ENCODE results near the gene GTF3C1. TPM values are rescaled to one million over a fixed set of nuclear protein-coding genes. Genes with fewer than 3 reads are reported as not detected.
A peak's percentile ranks its signal among the peaks of the same experiment; 100 is the strongest.
"Not testable (repeated sequence)": the region's sequence is repeated elsewhere in the genome, so short reads cannot be mapped to it uniquely, and the experiment has no call there.

Gene GTF3C1
- total RNA-seq, 2 donors from 2014 or later, result 164 to 233 TPM

GRCh38 chr16:27579087-27579980 is 29.6 kb upstream of the GTF3C1 start:
- H3K9me3 ChIP-seq, result no peaks in the 10 kb centered on the region
- H3K27ac ChIP-seq, result peak overlapping the region in 1 of 2 donors; percentile 14
- no peak for TF ChIP-seq CTCF (IDR thresholded peaks at IDR 0.05)
- no peak for TF ChIP-seq POLR2AphosphoS5 (IDR thresholded peaks at IDR 0.05)
- TF ChIP-seq POLR2A (IDR thresholded peaks at IDR 0.05), result no peak
- H3K36me3 ChIP-seq, result no peaks in the 10 kb centered on the region
- no peaks in the 10 kb centered on the region for H3K27me3 ChIP-seq (replicated peaks; ENCODE audit: insufficient read depth)
- no peak overlapping the region for H3K4me3 ChIP-seq
- intact Hi-C loops (cut with DNase I), result no loop called here
- H3K4me1 ChIP-seq (replicated peaks), result peaks cover 2% of the 10 kb centered on the region
- 80% methylated on average over 4 of the region's 4 CpGs for WGBS
- DNase-seq (ENCODE audit: low spot score), result no peak

GRCh38 chr16:27576729-27577128 is 27.0 kb upstream of the GTF3C1 start:
- H3K4me1 ChIP-seq (replicated peaks), result no peaks in the 10 kb centered on the region
- H3K4me3 ChIP-seq, result no peak overlapping the region
- no peaks in the 10 kb centered on the region for H3K9me3 ChIP-seq
- WGBS, result 87% methylated on average over 5 of the region's 5 CpGs
- no peak for TF ChIP-seq POLR2AphosphoS5 (IDR thresholded peaks at IDR 0.05)
- TF ChIP-seq POLR2A (IDR thresholded peaks at IDR 0.05), result no peak
- no peak for TF ChIP-seq CTCF (IDR thresholded peaks at IDR 0.05)
- intact Hi-C loops (cut with DNase I), result no loop called here
- H3K36me3 ChIP-seq, result no peaks in the 10 kb centered on the region
- no peaks in the 10 kb centered on the region for H3K27me3 ChIP-seq (replicated peaks; ENCODE audit: insufficient read depth)
- DNase-seq (ENCODE audit: low spot score), result no peak
- H3K27ac ChIP-seq, result no peak overlapping the region

- no peaks in the 10 kb centered on the region for H3K9me3 ChIP-seq
- intact Hi-C loops (cut with DNase I), result no loop called here
- H3K27ac ChIP-seq, result peak overlapping the region in 1 of 2 donors; percentile 71
- H3K36me3 ChIP-seq, result no peaks in the 10 kb centered on the region
- no peak for DNase-seq (ENCODE audit: low spot score)
- 82% methylated on average over 6 of the region's 6 CpGs for WGBS
- TF ChIP-seq POLR2AphosphoS5 (IDR thresholded peaks at IDR 0.05) (no peak), POLR2A (IDR thresholded peaks at IDR 0.05) (no peak), CTCF (IDR thresholded peaks at IDR 0.05) (no peak)
- no peaks in the 10 kb centered on the region for H3K4me1 ChIP-seq (replicated peaks)
- H3K4me3 ChIP-seq, result no peak overlapping the region
- no peaks in the 10 kb centered on the region for H3K27me3 ChIP-seq (replicated peaks; ENCODE audit: insufficient read depth)
Observed at GRCh38 chr16:27572711-27573110, 23.0 kb upstream of the GTF3C1 start.

GRCh38 chr16:27571433-27572326 is 22.0 kb upstream of the GTF3C1 start:
- intact Hi-C loops (cut with DNase I), result no loop called here
- H3K27me3 ChIP-seq (replicated peaks; ENCODE audit: insufficient read depth), result no peaks in the 10 kb centered on the region
- no peaks in the 10 kb centered on the region for H3K4me1 ChIP-seq (replicated peaks)
- DNase-seq (ENCODE audit: low spot score), result no peak
- TF ChIP-seq POLR2AphosphoS5 (IDR thresholded peaks at IDR 0.05) (no peak), POLR2A (IDR thresholded peaks at IDR 0.05) (no peak), CTCF (IDR thresholded peaks at IDR 0.05) (no peak)
- no peak overlapping the region for H3K4me3 ChIP-seq
- H3K36me3 ChIP-seq, result no peaks in the 10 kb centered on the region
- WGBS, result 77% methylated on average over 8 of the region's 8 CpGs
- no peaks in the 10 kb centered on the region for H3K9me3 ChIP-seq
- peak overlapping the region; percentile 55 to 71 for H3K27ac ChIP-seq

GRCh38 chr16:27570986-27571385 is 21.3 kb upstream of the GTF3C1 start:
- intact Hi-C loops (cut with DNase I); H3K4me3 ChIP-seq; H3K9me3 ChIP-seq; DNase-seq (ENCODE audit: low spot score); H3K27me3 ChIP-seq (replicated peaks; ENCODE audit: insufficient read depth); H3K4me1 ChIP-seq (replicated peaks); H3K36me3 ChIP-seq: not testable (repeated sequence)
- WGBS, result 91% methylated on average over 8 of the region's 8 CpGs
- H3K27ac ChIP-seq, result peak overlapping the region; percentile 55 to 71
